HG03342 (cell line): ENCODE measurements around the gene NOM1.
A peak's percentile ranks its signal among the peaks of the same experiment; 100 is the strongest.

ENCODE experiments used
- ATAC-seq: cut with Tn5 transposase; IDR thresholded peaks from one replicate; pipeline ENCODE4 v1.9.1; 2021; ENCODE audit warnings: mild to moderate bottlenecking, moderate library complexity; ENCODE audit not compliant: unreplicated experiment

The NOM1 gene

GRCh38 chr7:157003756-157004520 lies 54.4 kb downstream of the NOM1 start:
- no peak for ATAC-seq

- no peak for ATAC-seq
Measured at GRCh38 chr7:157004521-157005455, 55.3 kb downstream of the NOM1 start.

GRCh38 chr7:157005456-157006204 lies 56.1 kb downstream of the NOM1 start:
- no peak for ATAC-seq

- no peak for ATAC-seq
Measured at GRCh38 chr7:157006205-157006747, 56.8 kb downstream of the NOM1 start.

- no peak for ATAC-seq
Measured at GRCh38 chr7:157006829-157007469, 57.4 kb downstream of the NOM1 start.

- ATAC-seq, result no peak
Measured at GRCh38 chr7:157007470-157008066, 58.1 kb downstream of the NOM1 start.

- ATAC-seq, result no peak
Measured at GRCh38 chr7:157008206-157009169, 59.0 kb downstream of the NOM1 start.

- peak; percentile 33 for ATAC-seq
Measured at GRCh38 chr7:157009170-157009777, 59.8 kb downstream of the NOM1 start.

GRCh38 chr7:157009778-157010587 lies 60.5 kb downstream of the NOM1 start:
- peak; percentile 33 for ATAC-seq

GRCh38 chr7:157010588-157011332 lies 61.2 kb downstream of the NOM1 start, which contains the start of gene MNX1:
MNX1 (minus strand) TSS chr7:157010663; CDS start chr7:157010350, 313 bp downstream.
- ATAC-seq, result peak; percentile 72

- ATAC-seq, result no peak
Measured at GRCh38 chr7:157011333-157012112, 62.0 kb downstream of the NOM1 start.

- ATAC-seq, result no peak
Measured at GRCh38 chr7:157012113-157012547, 62.6 kb downstream of the NOM1 start.

- no peak for ATAC-seq
Measured at GRCh38 chr7:157013101-157013500, 63.6 kb downstream of the NOM1 start.

GRCh38 chr7:157013602-157014549 lies 64.4 kb downstream of the NOM1 start:
- no peak for ATAC-seq
